NOMO-1 treated with dmso at 0.1 percent for 144 hours (cell line): Measurements from ENCODE around the gene LPAR2.

Experiments used
- DNase-seq: peaks from one replicate; lab custom pipeline; 2025; ENCODE audit not compliant: unreplicated experiment; lab: John Stamatoyannopoulos, UW

Gene LPAR2

DNA sequence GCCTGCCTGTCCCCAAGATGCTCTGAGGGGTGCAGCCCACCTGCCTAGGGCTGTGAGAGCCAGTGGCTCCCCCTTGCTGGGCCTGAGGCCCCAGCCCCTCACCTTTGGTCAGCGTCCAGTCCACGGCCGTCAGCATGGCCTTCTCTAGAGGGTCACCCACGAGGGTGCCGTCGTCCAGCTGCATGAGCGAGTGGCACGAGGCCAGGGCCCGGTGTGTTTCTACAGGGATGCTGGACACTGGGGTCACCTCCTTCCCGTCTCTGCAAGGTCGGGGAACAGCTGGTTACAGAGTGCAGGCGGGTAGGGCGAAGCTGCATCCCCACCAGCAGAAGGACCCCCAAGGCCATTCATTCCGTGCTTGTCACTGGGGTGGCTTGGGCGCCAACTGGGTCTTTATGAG is 26.4 kb upstream of the LPAR2 start:
- no peak for DNase-seq

GRCh38 chr19:19653597-19654147 is 25.7 kb upstream of the LPAR2 start:
- no peak for DNase-seq

GRCh38 chr19:19652482-19653295 is 24.7 kb upstream of the LPAR2 start:
- no peak for DNase-seq

DNA sequence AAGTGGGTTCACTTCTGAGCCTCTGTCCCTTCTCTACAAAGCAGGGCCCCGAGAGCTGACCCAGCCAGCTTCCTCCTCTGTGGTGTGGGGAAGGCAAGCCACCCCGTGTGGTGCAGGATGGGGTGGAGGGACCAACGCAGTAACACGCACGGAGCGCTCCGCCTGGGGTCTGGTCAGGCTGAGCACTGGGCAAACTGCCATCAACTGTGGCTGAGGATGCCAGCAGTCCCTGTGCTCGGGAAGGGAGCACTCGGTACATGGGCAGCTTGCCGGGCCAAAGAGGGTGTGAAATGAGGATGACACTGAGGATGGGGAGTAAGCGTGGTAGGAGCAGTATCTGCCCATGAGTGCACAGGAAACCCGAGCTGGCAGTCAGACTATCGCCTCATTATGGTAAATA is 23.1 kb upstream of the LPAR2 start:
- DNase-seq = no peak

- DNase-seq = no peak
Observed at GRCh38 chr19:19650331-19650730, 22.3 kb upstream of the LPAR2 start.

GRCh38 chr19:19649580-19649995 is 21.6 kb upstream of the LPAR2 start:
- no peak for DNase-seq

DNA sequence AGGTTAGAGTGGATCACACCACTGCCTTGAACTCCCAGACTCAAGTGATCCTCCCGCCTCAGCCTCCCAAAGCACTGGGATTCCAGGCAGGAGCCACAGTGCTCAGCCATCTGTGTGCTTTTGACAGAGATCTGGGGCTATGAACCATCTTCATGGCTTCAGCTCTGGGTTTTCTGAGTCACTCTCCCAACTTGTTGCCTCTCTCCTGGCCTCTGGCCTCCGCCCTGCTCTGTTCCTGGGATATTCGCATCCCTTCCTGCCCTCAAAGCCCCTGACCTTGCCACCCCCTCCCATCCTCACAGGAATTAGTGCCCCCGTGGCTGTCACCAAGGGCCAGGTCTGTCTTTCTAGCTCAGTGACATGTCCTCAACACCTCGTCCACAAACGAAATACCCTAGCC is 21.1 kb upstream of the LPAR2 start:
- DNase-seq = no peak

GRCh38 chr19:19647037-19647835 is 19.2 kb upstream of the LPAR2 start:
- no peak for DNase-seq

GRCh38 chr19:19645233-19645870 is 17.3 kb upstream of the LPAR2 start:
- DNase-seq = no peak

GRCh38 chr19:19644054-19644388 is 16.0 kb upstream of the LPAR2 start:
- no peak for DNase-seq

DNA sequence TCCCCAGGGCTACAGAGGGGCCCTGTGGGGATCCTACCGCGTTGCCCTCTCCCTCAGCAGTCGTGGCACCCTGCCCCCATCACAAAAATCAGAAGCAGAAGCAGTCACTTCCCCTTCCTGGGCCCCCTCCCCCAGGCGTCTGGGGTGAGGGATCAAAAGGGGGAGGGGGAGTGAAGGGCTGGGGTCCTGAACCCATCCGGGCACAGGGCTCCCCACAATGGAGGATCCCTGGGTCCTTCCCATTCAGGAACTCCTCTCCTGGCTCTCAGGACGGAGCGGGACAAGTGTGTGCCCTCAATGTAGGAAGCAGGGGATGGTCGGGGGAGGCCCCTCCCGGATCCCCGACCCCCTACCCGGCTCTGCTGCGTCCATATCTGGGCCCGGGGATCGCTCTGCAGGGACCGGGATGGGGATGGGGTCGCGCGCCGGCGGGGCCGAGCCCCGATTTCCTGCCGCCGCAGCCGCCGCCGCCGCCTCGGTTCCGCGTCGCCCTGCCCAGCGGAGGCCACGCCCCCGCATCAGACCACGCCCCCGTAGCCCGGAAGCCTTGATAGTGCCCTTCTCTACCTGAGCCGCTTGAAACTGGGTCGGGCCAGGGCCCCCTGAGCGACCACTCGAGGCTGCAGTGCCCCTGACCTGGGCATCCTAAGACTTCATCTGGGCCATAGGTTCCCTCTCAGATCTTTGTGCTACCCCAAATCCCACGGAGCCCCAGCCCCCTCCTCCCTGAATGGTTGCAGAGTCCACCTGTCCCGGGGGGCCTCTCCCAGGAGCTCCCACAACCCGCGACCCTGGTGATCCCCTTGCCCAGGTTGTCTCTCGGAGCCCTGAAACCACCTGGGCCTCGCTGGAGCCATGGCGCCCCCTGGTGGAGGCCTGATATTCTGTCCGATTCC is 15.4 kb upstream of the LPAR2 start, which contains the start of gene GMIP:
Gene GMIP (minus strand): TSS at position 500 of the 896 bp plus-strand sequence. CDS start 128 bp downstream, at position 372.
- DNase-seq = peak; percentile 53

DNA sequence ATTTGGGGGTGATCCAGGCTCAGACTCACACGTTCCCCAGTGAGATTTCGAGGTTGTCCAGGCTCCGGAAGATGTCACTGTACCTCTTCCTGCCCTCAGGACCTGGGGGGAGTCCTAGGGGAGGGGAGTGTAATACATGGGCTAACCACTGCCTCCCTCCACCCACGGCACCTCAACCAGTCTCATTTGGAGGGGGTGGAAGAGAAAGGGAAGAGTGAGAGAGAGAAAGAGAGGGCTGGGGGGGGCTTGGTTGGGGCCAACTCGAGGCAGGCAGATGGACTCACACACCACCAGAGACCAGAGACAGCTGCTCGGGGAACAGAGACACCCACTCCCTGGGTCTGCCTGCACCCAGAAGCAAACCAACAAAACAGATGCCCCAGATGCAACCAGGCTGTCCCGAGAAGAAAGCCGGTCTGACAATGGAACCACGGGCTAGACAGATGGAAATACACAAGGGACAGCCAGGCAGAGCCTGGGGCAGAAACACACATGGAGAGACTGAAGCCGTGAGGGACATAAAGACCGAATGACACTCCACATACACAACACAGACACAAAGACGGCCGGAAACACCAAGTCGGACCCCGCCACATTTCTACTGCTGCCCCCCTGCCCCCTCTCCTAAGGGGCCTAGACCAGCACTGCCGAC is 14.6 kb upstream of the LPAR2 start:
- no peak for DNase-seq

DNA sequence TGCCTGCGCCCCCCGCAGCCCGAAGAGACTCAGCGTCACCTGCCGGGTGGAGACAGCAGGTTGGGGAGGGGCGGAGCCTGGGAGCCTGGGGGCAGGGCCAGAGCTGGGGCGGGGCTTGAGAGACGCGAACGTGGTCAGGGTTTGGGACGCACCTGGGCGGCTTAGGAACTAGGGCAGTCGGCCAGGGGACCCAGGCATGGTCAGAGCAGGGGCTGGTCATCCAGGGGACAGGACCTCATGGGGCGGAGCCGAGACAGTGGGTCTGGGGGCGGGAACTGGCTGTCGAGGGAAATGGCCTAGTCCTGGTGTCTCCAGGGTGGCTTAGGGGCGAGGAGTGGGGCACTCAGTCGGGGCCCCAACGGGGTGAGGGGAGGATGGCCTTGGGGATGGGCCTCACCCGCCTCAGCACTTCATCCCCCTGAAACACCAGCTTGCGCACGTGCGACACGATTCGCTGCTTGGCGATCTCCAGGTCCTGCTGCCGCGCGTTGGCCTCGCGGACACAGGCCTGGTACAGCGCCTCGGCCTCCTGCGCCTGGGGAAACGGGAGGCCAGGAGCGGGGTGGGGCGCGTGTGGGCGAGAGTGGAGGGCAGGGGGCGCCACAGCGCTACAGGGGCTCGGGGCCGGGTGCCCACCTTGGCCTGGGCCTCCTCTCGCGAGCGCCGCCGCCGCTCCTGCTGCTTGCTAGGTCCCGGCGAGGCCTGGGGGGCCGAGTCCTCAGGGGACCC is 9.7 kb upstream of the LPAR2 start:
- no peak for DNase-seq

DNA sequence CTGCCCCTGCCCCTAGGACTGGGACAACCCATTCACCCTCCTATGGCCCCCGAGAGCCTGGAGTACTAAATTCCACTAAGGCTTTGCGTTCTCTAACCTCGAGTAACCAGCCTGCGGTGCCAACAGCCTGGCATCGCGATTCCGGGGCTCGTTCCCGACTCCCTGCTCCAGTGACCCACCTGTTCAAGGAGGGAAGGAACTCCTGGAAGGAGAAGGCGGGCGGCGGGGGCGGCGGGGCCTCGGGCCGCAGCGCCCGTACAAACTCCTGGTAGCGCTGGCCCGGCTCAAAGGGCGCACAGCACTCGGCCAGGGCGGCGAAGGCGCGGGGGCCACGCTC is 9.1 kb upstream of the LPAR2 start:
- no peak for DNase-seq

DNA sequence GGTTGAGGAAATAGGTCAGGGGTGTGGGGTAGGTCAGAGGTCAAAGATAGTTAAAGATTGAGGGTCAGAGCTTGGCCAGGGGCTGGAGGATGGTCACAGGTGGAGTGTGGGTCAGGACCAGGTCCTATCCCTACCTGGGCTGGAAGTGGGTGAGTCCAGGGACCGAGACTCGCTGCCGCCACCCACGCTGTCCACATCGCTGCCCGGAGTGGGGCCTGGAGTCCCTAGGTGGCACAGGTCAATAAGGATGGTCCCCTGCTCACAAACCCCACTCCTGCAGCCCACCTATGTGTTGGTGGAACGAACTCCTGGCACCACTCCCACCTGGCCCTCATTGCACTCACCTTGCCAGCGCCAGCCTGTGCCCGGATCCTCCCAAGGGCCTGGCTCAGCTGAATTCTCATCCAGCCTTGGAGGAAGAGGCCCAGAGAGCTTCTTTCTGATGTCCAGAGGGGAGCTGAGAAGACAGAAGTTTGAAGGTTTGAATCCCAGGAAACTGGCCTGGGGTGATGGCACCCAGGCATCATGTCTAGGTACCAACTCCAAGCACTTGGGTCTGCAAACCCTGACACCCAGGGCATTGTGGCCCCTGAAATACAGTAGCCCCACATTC is 8.7 kb upstream of the LPAR2 start:
- DNase-seq = no peak

- no peak for DNase-seq
Observed at GRCh38 chr19:19635313-19635702, 7.3 kb upstream of the LPAR2 start.

GRCh38 chr19:19634516-19635312 is 6.7 kb upstream of the LPAR2 start:
- DNase-seq = no peak
